ENCODE measurements around the gene KCNQ5.

- TF ChIP-seq, protein P1, sequence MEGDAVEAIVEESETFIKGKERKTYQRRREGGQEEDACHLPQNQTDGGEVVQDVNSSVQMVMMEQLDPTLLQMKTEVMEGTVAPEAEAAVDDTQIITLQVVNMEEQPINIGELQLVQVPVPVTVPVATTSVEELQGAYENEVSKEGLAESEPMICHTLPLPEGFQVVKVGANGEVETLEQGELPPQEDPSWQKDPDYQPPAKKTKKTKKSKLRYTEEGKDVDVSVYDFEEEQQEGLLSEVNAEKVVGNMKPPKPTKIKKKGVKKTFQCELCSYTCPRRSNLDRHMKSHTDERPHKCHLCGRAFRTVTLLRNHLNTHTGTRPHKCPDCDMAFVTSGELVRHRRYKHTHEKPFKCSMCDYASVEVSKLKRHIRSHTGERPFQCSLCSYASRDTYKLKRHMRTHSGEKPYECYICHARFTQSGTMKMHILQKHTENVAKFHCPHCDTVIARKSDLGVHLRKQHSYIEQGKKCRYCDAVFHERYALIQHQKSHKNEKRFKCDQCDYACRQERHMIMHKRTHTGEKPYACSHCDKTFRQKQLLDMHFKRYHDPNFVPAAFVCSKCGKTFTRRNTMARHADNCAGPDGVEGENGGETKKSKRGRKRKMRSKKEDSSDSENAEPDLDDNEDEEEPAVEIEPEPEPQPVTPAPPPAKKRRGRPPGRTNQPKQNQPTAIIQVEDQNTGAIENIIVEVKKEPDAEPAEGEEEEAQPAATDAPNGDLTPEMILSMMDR (IDR thresholded peaks at IDR 0.05; ENCODE audit: low read length), result no peak
- no peak for TF ChIP-seq EZH2 (IDR thresholded peaks at IDR 0.05; ENCODE audit: borderline replicate concordance, low read length)
Measured at GRCh38 chr6:73074175-73074574, 452.3 kb downstream of the KCNQ5 start.
